SW 1271 (cell line): Measurements from ENCODE around the gene DDX4.

ENCODE experiments used
- DNase-seq, 2 experiments: peaks; one replicate each; lab custom pipeline; 2025; lab: John Stamatoyannopoulos, UW

DDX4 gene

DNA sequence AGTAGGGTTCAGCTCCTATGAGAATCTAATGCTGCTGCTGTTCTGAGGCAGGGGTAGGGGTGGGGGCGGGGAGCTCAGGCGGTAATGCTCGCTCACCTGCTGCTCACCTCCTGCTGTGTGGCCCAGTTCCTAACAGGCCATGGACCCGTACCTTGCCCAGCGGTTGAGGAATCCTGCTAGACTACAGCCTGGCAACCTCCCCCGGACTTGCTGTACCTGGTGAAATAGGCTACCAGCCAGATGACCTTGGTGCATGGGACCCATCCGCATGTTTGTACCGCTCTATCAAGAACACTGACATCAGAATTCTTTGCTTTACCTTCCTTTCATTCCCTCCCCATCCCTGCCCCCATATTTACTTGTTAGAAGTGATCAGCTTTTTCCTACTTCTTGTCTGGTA is 128.6 kb downstream of the DDX4 start:
- no peak for DNase-seq
